Calu3 (cell line): ENCODE measurements around the gene GTF3C4. TPM values are rescaled to one million over a fixed set of nuclear protein-coding genes. Genes with fewer than 3 reads are reported as not detected.

Experiments
- BruUV-seq: library from RNA; stranded (reverse); fragments of 400-500 nt; replicated peaks from 2 replicates; lab custom pipeline; 2021; lab: Mats Ljungman, UMichigan
- CTCF ChIA-PET: fragments of 300-600 bp; sonication (Branson Sonifier 250); formaldehyde crosslinking; loops from one replicate; lab custom pipeline; 2022; ENCODE audit warnings: antibody characterized with exemption; lab: Charles Lee
- DNase-seq: peaks from one replicate; pipeline ENCODE4 v3.0.0; 2022
- H3K27ac Mint-ChIP-seq: one replicate; pipeline ENCODE4 v1.8.0; 2022; ENCODE audit warnings: mixed read lengths; ENCODE audit not compliant: unreplicated experiment
- H3K27me3 Mint-ChIP-seq: one replicate; pipeline ENCODE4 v1.8.0; 2022; ENCODE audit warnings: mixed read lengths; ENCODE audit not compliant: unreplicated experiment
- H3K36me3 Mint-ChIP-seq: one replicate; pipeline ENCODE4 v1.8.0; 2022; ENCODE audit warnings: mild to moderate bottlenecking, moderate library complexity, mixed read lengths; ENCODE audit not compliant: insufficient read depth, unreplicated experiment
- H3K4me1 Mint-ChIP-seq: one replicate; pipeline ENCODE4 v1.8.0; 2022; ENCODE audit warnings: mild to moderate bottlenecking, low read depth, mixed read lengths; ENCODE audit not compliant: unreplicated experiment
- H3K4me3 Mint-ChIP-seq: one replicate; pipeline ENCODE4 v1.8.0; 2022; ENCODE audit warnings: mild to moderate bottlenecking, low read depth, moderate library complexity, mixed read lengths; ENCODE audit not compliant: unreplicated experiment
- H3K9me3 Mint-ChIP-seq: one replicate; pipeline ENCODE4 v1.8.0; 2022; ENCODE audit warnings: low read depth, mixed read lengths; ENCODE audit not compliant: unreplicated experiment
- CTCF ChIP-seq: fragments of 200-600 bp; IDR thresholded peaks from one replicate; pipeline ENCODE4 v1.8.0; 2022; ENCODE audit warnings: antibody characterized with exemption; ENCODE audit not compliant: unreplicated experiment
- intact Hi-C: fragments of 100-400 bp; cut with micrococcal nuclease; formaldehyde crosslinking; loops from one replicate; pipeline ENCODE4 v1.10.0; 2022; ENCODE audit not compliant: unreplicated experiment
- total RNA-seq: library from RNA; stranded (reverse); gene quantifications from 2 replicates; pipeline ENCODE4 v1.2.3, GENCODE V29; 2022

GTF3C4 gene
- total RNA-seq, 1 experiment from 2014 or later, result 16.1 TPM

DNA sequence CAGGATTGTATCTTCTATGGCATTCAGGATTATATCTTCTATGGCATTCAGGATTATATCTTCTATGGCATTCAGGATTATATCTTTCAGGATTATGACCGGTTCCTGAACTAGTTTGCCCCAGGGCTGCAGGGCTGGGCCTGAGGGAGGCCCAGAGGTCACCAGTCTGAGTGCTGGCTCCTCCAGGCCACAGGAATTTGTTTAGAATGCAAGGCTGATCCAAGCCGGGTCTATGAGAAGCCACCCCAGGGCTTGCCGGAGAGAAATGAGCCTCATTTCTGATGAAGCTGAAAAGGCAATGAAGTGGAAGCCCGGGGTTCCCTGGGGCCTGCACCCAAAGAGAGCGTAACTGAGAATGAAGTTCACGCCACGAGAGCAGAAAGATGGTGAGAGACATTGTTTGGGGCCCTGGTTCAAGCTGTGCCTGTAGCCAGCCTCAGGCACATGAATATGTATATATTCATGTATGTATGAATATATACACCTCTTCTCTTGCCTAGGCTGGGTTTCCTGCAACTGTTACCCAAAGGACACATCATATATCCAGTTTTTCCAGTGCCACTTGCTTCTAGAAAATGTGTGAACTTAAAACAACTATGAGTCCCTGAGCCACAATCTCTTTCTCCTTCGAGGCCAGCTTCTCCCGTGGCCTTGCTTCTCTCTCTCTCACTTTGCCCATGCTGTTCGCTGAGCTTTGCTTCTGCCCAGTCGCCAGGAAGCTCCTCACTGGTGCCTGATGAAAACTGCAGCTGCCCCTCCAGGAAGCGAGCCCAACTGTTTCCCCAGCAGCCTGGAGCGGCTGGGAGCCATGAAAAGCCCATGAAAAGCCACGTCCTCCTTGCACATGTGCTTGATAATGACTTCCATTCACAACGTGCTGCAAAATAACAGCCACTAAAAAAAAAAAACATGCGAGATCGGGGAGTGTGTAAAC is 62.3 kb downstream of the GTF3C4 start:
- no peak for DNase-seq
- CTCF ChIA-PET, result no interaction called here
- no peak for TF ChIP-seq CTCF
- Mint-ChIP-seq H3K27me3 (no peaks in the 10 kb centered on the region), H3K27ac (no peak overlapping the region), H3K36me3 (no peaks in the 10 kb centered on the region), H3K4me1 (no peaks in the 10 kb centered on the region), H3K4me3 (no peak overlapping the region), H3K9me3 (no peaks in the 10 kb centered on the region)
- intact Hi-C loops, result no loop called here
- no TSS peak for BruUV-seq

GRCh38 chr9:132733260-132733815 is 63.1 kb downstream of the GTF3C4 start:
- no TSS peak for BruUV-seq
- TF ChIP-seq CTCF, result no peak
- DNase-seq, result no peak
- H3K36me3 Mint-ChIP-seq, result no peaks in the 10 kb centered on the region
- H3K27me3 Mint-ChIP-seq, result no peaks in the 10 kb centered on the region
- no peak overlapping the region for H3K27ac Mint-ChIP-seq
- intact Hi-C loops, result no loop called here
- H3K4me1 Mint-ChIP-seq, result no peaks in the 10 kb centered on the region
- CTCF ChIA-PET, result no interaction called here
- H3K9me3 Mint-ChIP-seq, result no peaks in the 10 kb centered on the region
- H3K4me3 Mint-ChIP-seq, result no peak overlapping the region

- TF ChIP-seq CTCF, result no peak
- intact Hi-C loops, result no loop called here
- peaks cover 19% of the 10 kb centered on the region for H3K27me3 Mint-ChIP-seq
- no peaks in the 10 kb centered on the region for H3K4me1 Mint-ChIP-seq
- no TSS peak for BruUV-seq
- H3K27ac Mint-ChIP-seq, result no peak overlapping the region
- no peaks in the 10 kb centered on the region for H3K36me3 Mint-ChIP-seq
- no peaks in the 10 kb centered on the region for H3K9me3 Mint-ChIP-seq
- DNase-seq, result no peak
- CTCF ChIA-PET, result interaction anchor here (0.6 kb wide), 1 partner anchor 752 kb away, joined by 5 read pairs; no protein-coding TSS in a partner anchor
- no peak overlapping the region for H3K4me3 Mint-ChIP-seq
Measured at GRCh38 chr9:132739710-132740310, 69.5 kb downstream of the GTF3C4 start.

DNA sequence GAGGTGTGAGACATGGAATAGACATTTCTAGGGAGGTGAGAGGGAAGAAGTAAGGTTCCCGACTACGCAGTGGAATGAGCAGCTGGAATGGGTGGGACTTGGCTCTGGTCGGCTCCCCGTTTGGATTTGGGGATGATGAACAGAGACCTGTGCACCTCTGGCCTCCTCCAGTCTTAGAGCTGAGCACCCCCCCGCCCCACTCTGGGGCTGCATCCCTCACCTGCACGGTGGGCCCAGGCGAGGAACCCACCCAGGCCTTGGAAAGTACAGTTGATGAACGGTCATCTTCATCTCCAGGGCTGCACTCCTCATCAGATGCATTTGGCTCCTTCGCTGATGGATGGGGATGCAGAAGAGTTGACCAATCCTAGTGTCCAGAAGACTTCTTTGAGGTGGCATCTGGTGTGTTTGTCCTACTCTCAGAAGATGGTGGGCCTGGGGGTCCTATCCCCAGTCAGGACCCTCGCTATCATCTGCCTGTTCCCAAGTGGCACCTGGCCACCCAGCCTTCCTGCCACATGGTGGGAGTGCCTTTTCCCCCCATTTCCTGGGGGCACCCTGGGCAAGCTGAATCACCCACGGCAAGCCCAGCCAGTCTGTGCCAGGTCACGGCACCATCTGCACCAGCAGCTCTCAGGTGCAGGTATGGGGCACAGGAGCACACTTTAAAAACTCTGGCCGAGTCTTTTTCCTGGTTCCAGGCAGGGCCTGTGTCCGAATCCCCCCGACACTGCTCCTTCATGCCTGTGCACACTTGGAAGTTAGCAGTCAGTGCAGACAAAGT is 70.5 kb downstream of the GTF3C4 start:
- Mint-ChIP-seq H3K27me3 (peaks cover 24% of the 10 kb centered on the region), H3K27ac (no peak overlapping the region), H3K4me1 (no peaks in the 10 kb centered on the region), H3K9me3 (no peaks in the 10 kb centered on the region), H3K4me3 (no peak overlapping the region), H3K36me3 (no peaks in the 10 kb centered on the region)
- no peak for TF ChIP-seq CTCF
- no peak for DNase-seq
- BruUV-seq, result no TSS peak
- CTCF ChIA-PET, result no interaction called here
- intact Hi-C loops, result no loop called here
